GM12875 (cell line): Measurements from ENCODE around the gene WRNIP1.

Experiments used
- H3K4me3 ChIP-seq: one replicate; pipeline ENCODE4 v1.5.1; 2011; ENCODE audit warnings: low read depth, low read length, control low read depth
- CTCF ChIP-seq: IDR thresholded peaks from 2 replicates; pipeline ENCODE4 v1.5.1; 2011; ENCODE audit warnings: low read depth, mild to moderate bottlenecking, control low read depth, inconsistent platforms, low read length, moderate library complexity, borderline replicate concordance; ENCODE audit not compliant: insufficient read depth

The WRNIP1 gene

GRCh38 chr6:2749969-2750600, 15.1 kb upstream of the WRNIP1 start:
- H3K4me3 ChIP-seq = no peak overlapping the region
- peak; percentile 66 for TF ChIP-seq CTCF

- no peak within 1 kb of the TSS for H3K4me3 ChIP-seq
- TF ChIP-seq CTCF = no peak
These were observed 14.4 kb upstream of the WRNIP1 start, which contains the start of gene MYLK4 for GRCh38 chr6:2750832-2751231. Gene MYLK4 (minus strand): TSS chr6:2750922. CDS start chr6:2749294, 1,628 bp downstream.

GRCh38 chr6:2751871-2752270, 13.3 kb upstream of the WRNIP1 start:
- TF ChIP-seq CTCF = no peak
- H3K4me3 ChIP-seq = no peak overlapping the region

GRCh38 chr6:2752477-2753109, 12.6 kb upstream of the WRNIP1 start:
- no peak overlapping the region for H3K4me3 ChIP-seq
- no peak for TF ChIP-seq CTCF

GRCh38 chr6:2753110-2753489, 12.1 kb upstream of the WRNIP1 start:
- no peak overlapping the region for H3K4me3 ChIP-seq
- no peak for TF ChIP-seq CTCF

GRCh38 chr6:2753743-2754142, 11.4 kb upstream of the WRNIP1 start:
- H3K4me3 ChIP-seq = no peak overlapping the region
- no peak for TF ChIP-seq CTCF

GRCh38 chr6:2754393-2754792, 10.8 kb upstream of the WRNIP1 start:
- no peak for TF ChIP-seq CTCF
- H3K4me3 ChIP-seq = no peak overlapping the region
